A549 treated with AZD2906 at 1 μM for 4 hours (cell line): ENCODE data around the gene PAN2. TPM values are rescaled to one million over a fixed set of nuclear protein-coding genes. Genes with fewer than 3 reads are reported as not detected.

Experiments used
- total RNA-seq: library from RNA; stranded (reverse); fragments of 200-300 nt; extraction: Qiagen RNA extraction; gene quantifications from 5 replicates; pipeline ENCODE4 v1.2.3, GENCODE V29; 2022

PAN2 gene
- total RNA-seq = 10.3 to 14.2 TPM (median 13.9 TPM) in 5 replicates

GRCh38 chr12:56333679-56334489 is at the start of gene PAN2:
Gene PAN2 (minus strand): TSS chr12:56334000. CDS start chr12:56333094, 906 bp downstream.

DNA sequence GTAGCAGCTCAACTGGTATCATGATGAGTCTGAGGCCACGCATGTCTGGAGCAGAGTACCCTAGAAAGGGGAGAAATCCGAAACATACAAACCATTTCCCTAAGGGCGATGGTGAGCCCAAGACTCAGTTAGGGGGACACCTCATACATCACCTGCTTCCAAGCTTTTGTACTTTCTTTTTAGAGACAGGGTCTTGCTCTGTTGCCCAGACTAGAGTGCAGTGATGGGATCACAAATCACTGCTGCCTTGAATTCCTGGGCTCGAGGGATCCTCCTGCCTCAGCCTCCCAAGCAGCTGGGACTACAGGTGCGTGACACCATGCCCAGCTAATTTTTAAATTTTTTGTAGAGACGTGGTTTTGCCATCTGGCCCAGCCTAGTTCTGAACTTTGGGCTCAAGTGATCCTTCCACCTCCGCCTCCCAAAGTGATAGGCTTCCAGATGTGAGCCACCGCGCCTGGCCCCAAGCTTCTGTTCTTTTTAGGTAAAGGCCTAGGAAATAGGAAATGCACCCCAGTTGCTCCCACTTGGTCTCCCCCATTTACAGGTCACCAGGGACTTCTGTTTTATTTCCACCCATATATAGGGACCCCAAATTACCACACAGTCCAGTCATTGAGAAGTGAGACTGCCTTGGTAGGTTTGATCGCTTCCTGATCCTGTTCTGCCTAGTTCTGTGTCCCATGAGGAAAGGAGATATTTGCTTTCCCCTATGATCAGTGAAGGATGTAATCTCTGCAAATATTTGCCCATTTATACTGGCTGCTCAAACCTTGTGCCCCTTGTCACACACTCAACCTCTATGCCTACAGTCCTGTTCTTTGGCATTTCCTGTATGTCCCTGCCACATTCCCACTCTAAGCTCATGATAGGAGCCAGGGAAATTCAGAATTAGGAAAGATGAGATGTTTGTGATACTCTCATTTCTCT is 28.6 kb upstream of the PAN2 start, which contains the start of gene APOF:
Gene APOF (minus strand): TSS at position 728 of the 930 bp plus-strand sequence. CDS start 112 bp downstream, at position 616.

DNA sequence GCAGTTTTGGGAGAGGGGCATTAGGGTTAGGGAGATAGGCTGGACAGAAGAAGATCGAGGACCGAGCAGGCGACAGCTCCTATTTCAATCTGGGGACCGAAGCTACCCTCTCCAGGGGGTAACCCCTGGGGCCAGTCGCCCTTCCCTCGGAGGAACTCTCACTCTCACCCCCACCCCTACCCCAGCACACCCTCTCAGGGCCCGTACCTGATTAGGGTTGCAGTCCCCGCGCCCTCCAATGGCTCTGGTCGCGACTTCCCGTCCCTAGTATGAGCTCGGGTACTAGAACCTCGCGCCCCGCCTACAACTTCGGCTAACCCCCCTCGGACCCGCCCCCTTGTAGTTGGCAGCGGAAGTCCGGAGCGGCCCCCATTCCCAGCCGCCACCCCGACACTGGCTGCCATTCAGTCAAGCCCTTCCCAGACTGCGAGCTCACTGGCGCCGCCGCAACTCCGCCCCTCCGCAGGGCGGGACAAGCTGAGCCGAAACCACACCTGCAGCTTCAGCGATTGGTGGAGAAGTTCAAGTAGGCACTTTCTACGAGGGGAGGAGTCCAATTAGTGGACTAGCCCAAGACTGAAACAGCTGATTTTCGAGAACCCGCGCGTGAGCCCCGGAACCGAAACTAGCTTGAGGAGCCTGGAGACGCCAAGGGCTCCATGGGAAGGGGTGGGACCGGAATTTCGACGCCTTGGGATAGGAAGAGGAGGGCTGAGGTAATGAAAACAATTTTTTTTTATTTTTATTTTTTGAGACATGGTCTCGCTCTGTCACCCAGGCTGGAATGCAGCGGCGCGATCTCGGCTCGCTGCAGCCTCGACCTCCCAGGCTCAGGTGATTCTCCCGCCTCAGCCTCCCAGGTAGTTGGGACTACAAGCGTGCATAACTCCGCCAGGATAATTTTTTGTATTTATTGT is 26.3 kb upstream of the PAN2 start, which contains the start of gene STAT2:
Gene STAT2 (minus strand): TSS at position 257 of the 917 bp plus-strand sequence. CDS start 3,536 bp downstream, outside the sequence.

GRCh38 chr12:56338308-56339157 is 4.7 kb upstream of the PAN2 start, which contains the start of gene IL23A:
Gene IL23A (plus strand): TSS chr12:56338884. CDS start chr12:56339045, 161 bp downstream.

GRCh38 chr12:56315622-56316473 is 18.0 kb downstream of the PAN2 start, which contains the start of gene CNPY2:
Gene CNPY2 (minus strand): TSS chr12:56315988. CDS start chr12:56315217, 771 bp downstream.

DNA sequence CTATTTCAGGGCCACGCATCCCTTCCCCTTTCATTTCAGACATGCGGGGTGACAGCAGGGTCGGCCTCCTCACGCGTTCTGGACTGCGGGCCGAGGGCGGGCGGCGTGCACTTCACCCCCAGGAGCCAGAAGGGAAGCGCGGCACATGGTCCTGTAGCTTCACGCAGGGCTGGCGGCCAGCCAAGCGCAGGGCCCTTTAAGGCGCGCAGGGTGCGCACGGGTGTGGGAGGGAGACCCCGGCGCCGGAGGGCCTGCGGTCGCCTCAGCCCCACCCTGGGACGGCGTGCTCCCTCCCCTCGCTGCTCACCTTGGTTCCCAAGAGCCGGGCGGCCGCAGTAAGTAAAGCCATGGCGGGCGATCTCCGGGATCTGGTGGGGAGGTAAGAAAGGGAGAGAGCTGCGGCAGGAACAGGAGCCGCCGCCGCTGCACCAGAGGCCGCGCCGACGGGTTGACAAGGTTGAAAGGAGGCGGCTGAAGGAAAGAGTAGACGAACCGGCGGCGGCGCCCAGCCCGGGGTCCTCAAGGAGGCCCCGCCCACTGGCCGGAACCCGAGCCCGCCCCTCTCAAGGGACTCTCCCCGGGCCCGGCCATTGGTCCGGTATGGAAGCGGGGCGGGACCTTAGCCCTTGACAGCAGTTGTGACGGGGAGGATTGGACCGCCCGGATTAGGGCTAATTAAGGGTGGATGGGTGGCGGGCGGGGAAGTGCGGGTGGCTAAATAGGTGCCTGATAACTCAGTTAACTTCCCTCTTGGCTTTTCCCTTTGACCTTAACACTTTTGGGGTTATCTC is 33.8 kb downstream of the PAN2 start, which contains the start of gene CS:
Gene CS (minus strand): TSS at position 478 of the 791 bp plus-strand sequence. CDS start 129 bp downstream, at position 349.

DNA sequence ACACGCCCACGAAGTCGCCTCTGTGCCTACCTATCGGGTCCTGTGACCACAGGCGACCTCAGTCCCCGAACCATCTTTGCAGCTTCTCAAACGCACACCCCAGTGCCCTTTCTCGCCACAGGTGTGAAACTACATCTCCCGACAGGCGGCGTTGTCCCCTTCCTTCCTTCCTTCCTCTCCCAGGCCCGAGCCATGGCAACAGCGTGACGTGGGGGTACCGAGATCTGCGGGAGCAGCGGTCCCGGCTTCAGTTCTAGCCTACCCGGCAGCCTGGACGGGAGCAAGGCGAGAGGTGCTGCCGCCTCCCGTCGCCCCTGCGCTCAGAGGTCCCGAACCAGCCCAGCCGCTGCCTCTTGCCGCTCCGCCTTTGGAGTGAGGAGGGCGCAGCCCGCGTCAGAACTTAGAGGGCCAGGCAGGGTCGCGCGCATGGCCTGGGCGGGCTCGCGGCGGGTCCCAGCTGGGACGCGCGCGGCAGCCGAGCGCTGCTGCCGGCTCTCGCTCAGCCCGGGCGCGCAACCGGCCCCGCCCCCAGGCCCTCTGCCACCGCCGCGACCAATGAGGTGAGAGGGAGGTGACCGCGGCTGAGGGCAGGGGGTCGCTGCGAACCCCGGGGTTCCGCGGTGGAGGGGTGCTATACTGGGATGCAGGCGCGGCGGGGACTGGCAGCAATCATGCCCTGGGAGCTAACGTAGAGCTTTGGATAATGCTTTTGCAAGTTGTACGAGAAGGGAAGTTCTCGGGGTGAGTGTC is 66.9 kb downstream of the PAN2 start, which contains the start of gene COQ10A:
Gene COQ10A (plus strand): TSS at position 250 of the 750 bp plus-strand sequence. CDS start 177 bp downstream, at position 427.

Other genes with a start within 250 kb of the PAN2 start
- gene PA2G4, start 229.4 kb downstream of the PAN2 start, total RNA-seq = 263 to 349 TPM (median 284 TPM) in 5 replicates
- gene RPL41, start 217.4 kb downstream of the PAN2 start, total RNA-seq = 4,788 to 5,894 TPM (median 5,599 TPM) in 5 replicates
- 2.6 to 4.1 TPM (median 2.8 TPM) in 5 replicates for gene ZC3H10, start 215.7 kb downstream of the PAN2 start, total RNA-seq
- gene ESYT1, start 205.7 kb downstream of the PAN2 start, total RNA-seq = 59.6 to 64.9 TPM (median 64.2 TPM) in 5 replicates
- 69.1 to 84.7 TPM (median 80.8 TPM) in 5 replicates for gene MYL6B, start 181.4 kb downstream of the PAN2 start, total RNA-seq
- gene MYL6, start 175.6 kb downstream of the PAN2 start, total RNA-seq = 2,187 to 2,775 TPM (median 2,288 TPM) in 5 replicates
- 28.2 to 35.7 TPM (median 31.2 TPM) in 5 replicates for gene SMARCC2, start 144.5 kb downstream of the PAN2 start, total RNA-seq
- gene RNF41, start 112.1 kb downstream of the PAN2 start, total RNA-seq = 21.7 to 26.5 TPM (median 25.1 TPM) in 5 replicates
- 54.9 to 59.8 TPM (median 58.5 TPM) in 5 replicates for gene NABP2, start 109.7 kb downstream of the PAN2 start, total RNA-seq
- 0.05 to 0.08 TPM in 2 of 5 replicates, not detected in the others for gene SLC39A5, start 103.9 kb downstream of the PAN2 start, total RNA-seq
- 36.2 to 45.1 TPM (median 38.3 TPM) in 5 replicates for gene ANKRD52, start 75.6 kb downstream of the PAN2 start, total RNA-seq
- 12.1 to 14.7 TPM (median 14.2 TPM) in 5 replicates for gene COQ10A, start 67.1 kb downstream of the PAN2 start, total RNA-seq
- 144 to 175 TPM (median 152 TPM) in 5 replicates for gene CS, start 33.7 kb downstream of the PAN2 start, total RNA-seq
- 108 to 151 TPM (median 138 TPM) in 5 replicates for gene CNPY2, start 18.0 kb downstream of the PAN2 start, total RNA-seq
- gene IL23A, start 4.9 kb upstream of the PAN2 start, total RNA-seq = 0.31 to 0.52 TPM (median 0.38 TPM) in 5 replicates
- 10.7 to 13.2 TPM (median 11.1 TPM) in 5 replicates for gene STAT2, start 26.1 kb upstream of the PAN2 start, total RNA-seq
- gene APOF, start 28.9 kb upstream of the PAN2 start, total RNA-seq = not detected in 5 replicates
- 31.5 to 36.5 TPM (median 34.9 TPM) in 5 replicates for gene TIMELESS, start 115.4 kb upstream of the PAN2 start, total RNA-seq
- gene MIP, start 120.7 kb upstream of the PAN2 start, total RNA-seq = 0.07 to 0.09 TPM in 2 of 5 replicates, not detected in the others
- gene SPRYD4, start 134.6 kb upstream of the PAN2 start, total RNA-seq = 1.8 to 1.9 TPM (median 1.9 TPM) in 5 replicates
- gene GLS2, start 154.2 kb upstream of the PAN2 start, total RNA-seq = 0.15 to 0.62 TPM (median 0.20 TPM) in 5 replicates
- gene RBMS2, start 187.8 kb upstream of the PAN2 start, total RNA-seq = 7.1 to 12.7 TPM (median 9.1 TPM) in 5 replicates